SH-SY5Y (cell line): ENCODE data around the gene NFATC4.

Experiments
- GATA2 ChIP-seq: IDR thresholded peaks from 2 replicates; pipeline ENCODE4 v1.6.1; 2011; ENCODE audit warnings: mild to moderate bottlenecking, low read depth, low read length
- GATA3 ChIP-seq: IDR thresholded peaks from 2 replicates; pipeline ENCODE4 v1.6.1; 2011; ENCODE audit warnings: low read depth, mild to moderate bottlenecking, low read length, moderate library complexity

NFATC4 gene

GRCh38 chr14:24367514-24368211 lies at the start of gene NFATC4:
TSS of gene NFATC4 (plus strand) at chr14:24368184. CDS start at chr14:24368341, 157 bp downstream.
- no peak for TF ChIP-seq GATA2

- no peak for TF ChIP-seq GATA3
- TF ChIP-seq GATA2: no peak
These were observed 46.6 kb upstream of the NFATC4 start for GRCh38 chr14:24321212-24321975.

- TF ChIP-seq GATA3 (no peak), GATA2 (no peak)
These were observed 45.3 kb upstream of the NFATC4 start for GRCh38 chr14:24322672-24323071.

GRCh38 chr14:24323341-24323740 lies 44.6 kb upstream of the NFATC4 start:
- TF ChIP-seq GATA2: no peak
- no peak for TF ChIP-seq GATA3

- TF ChIP-seq GATA3 (no peak), GATA2 (no peak)
These were observed 44.0 kb upstream of the NFATC4 start for GRCh38 chr14:24324024-24324423.

GRCh38 chr14:24325041-24325530 lies 42.9 kb upstream of the NFATC4 start:
- TF ChIP-seq GATA2 (no peak), GATA3 (no peak)

GRCh38 chr14:24325963-24326362 lies 42.0 kb upstream of the NFATC4 start:
- TF ChIP-seq GATA2 (no peak), GATA3 (no peak)

- TF ChIP-seq GATA2: no peak
- TF ChIP-seq GATA3: no peak
These were observed 40.7 kb upstream of the NFATC4 start for GRCh38 chr14:24327303-24327702.

GRCh38 chr14:24329073-24329663 lies 38.8 kb upstream of the NFATC4 start:
- TF ChIP-seq GATA2: no peak
- TF ChIP-seq GATA3: no peak

- TF ChIP-seq GATA3 (no peak), GATA2 (no peak)
These were observed 38.2 kb upstream of the NFATC4 start for GRCh38 chr14:24329736-24330135.

- TF ChIP-seq GATA3 (no peak), GATA2 (no peak)
These were observed 36.9 kb upstream of the NFATC4 start for GRCh38 chr14:24330973-24331674.

- TF ChIP-seq GATA3 (no peak), GATA2 (no peak)
These were observed 36.2 kb upstream of the NFATC4 start for GRCh38 chr14:24331731-24332267.

- no peak for TF ChIP-seq GATA2
- no peak for TF ChIP-seq GATA3
These were observed 35.6 kb upstream of the NFATC4 start for GRCh38 chr14:24332268-24332993.
